GM19099 (cell line): ENCODE measurements around the gene KMT5B.

ENCODE experiments used
- POLR2A ChIP-seq: IDR thresholded peaks from 3 replicates; pipeline ENCODE4 v1.6.1; 2011; ENCODE audit warnings: low read depth; ENCODE audit not compliant: insufficient read length; ENCODE audit errors: extremely low read depth

Gene KMT5B

GRCh38 chr11:68201492-68201891 is 11.6 kb downstream of the KMT5B start:
- no peak for TF ChIP-seq POLR2A

- TF ChIP-seq POLR2A, result no peak
These were observed 12.5 kb downstream of the KMT5B start for GRCh38 chr11:68200639-68201038.

GRCh38 chr11:68199295-68199987 is 13.7 kb downstream of the KMT5B start:
- TF ChIP-seq POLR2A, result no peak

- no peak for TF ChIP-seq POLR2A
These were observed 16.9 kb downstream of the KMT5B start for GRCh38 chr11:68196219-68196618.

- TF ChIP-seq POLR2A, result no peak
These were observed 18.3 kb downstream of the KMT5B start for GRCh38 chr11:68194675-68195294.

GRCh38 chr11:68193018-68193417 is 20.1 kb downstream of the KMT5B start:
- no peak for TF ChIP-seq POLR2A

GRCh38 chr11:68191661-68192579 is 21.2 kb downstream of the KMT5B start:
- TF ChIP-seq POLR2A, result no peak

GRCh38 chr11:68189888-68190287 is 23.2 kb downstream of the KMT5B start:
- no peak for TF ChIP-seq POLR2A

GRCh38 chr11:68189082-68189481 is 24.0 kb downstream of the KMT5B start:
- no peak for TF ChIP-seq POLR2A

- no peak for TF ChIP-seq POLR2A
These were observed 27.0 kb downstream of the KMT5B start for GRCh38 chr11:68186061-68186460.

GRCh38 chr11:68181719-68182451 is 31.2 kb downstream of the KMT5B start:
- TF ChIP-seq POLR2A, result no peak

GRCh38 chr11:68179847-68180246 is 33.2 kb downstream of the KMT5B start:
- no peak for TF ChIP-seq POLR2A

GRCh38 chr11:68177877-68178276 is 35.2 kb downstream of the KMT5B start:
- TF ChIP-seq POLR2A, result no peak

GRCh38 chr11:68173926-68174325 is 39.2 kb downstream of the KMT5B start:
- no peak for TF ChIP-seq POLR2A

GRCh38 chr11:68169442-68169841 is 43.7 kb downstream of the KMT5B start:
- TF ChIP-seq POLR2A, result no peak

- no peak for TF ChIP-seq POLR2A
These were observed 44.4 kb downstream of the KMT5B start for GRCh38 chr11:68168694-68169093.

GRCh38 chr11:68167474-68167873 is 45.6 kb downstream of the KMT5B start:
- no peak for TF ChIP-seq POLR2A
